Epithelial cell of esophagus (primary cell): ENCODE data around the gene BCL2.

Experiments used
- DNase-seq: peaks from one replicate; pipeline ENCODE4 v3.0.0; 2010; ENCODE audit warnings: low read depth
- H3K4me3 ChIP-seq: 2 replicates; pipeline ENCODE4 v1.5.1; 2011; ENCODE audit warnings: mild to moderate bottlenecking, low read length, control low read depth
- TF ChIP-seq, protein P1 (sequence below): IDR thresholded peaks from 2 replicates; pipeline ENCODE4 v1.5.1; 2011; ENCODE audit warnings: low read depth, mild to moderate bottlenecking, low read length, control low read depth, inconsistent platforms; ENCODE audit not compliant: insufficient read depth; ENCODE audit errors: missing control alignments

The BCL2 gene

DNA sequence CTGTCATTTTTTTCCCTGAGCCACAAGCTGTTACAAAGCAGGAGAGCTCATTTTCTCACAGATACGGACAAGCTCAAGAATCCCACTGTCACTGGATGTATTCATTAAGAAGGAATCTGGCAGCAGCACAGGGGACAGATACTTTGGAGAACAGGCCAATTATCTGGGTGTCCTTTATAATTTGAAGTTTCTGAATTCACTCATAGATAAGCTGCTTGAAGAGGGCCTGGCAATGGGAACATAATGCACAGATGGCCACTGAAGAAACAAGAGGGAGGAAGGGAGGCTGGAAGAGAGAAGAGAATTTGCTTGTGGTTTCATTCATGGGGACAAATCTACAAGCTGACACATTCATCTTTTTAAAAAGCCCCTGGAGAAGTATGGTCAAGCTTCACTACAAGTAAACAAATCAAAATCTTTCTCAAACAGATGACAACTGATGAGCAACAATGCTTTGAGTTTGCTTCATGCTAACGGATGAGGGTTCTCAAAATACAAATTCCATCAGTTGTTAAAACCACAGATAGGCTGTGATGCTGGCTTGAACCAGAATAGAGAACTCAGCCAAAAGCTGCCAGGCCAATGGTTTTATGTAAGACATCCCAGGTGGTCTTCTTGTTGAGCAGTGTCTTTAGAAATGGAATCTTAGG, 11.9 kb downstream of the BCL2 start:
- DNase-seq = no peak
- H3K4me3 ChIP-seq = no peak overlapping the region
- TF ChIP-seq, protein P1, sequence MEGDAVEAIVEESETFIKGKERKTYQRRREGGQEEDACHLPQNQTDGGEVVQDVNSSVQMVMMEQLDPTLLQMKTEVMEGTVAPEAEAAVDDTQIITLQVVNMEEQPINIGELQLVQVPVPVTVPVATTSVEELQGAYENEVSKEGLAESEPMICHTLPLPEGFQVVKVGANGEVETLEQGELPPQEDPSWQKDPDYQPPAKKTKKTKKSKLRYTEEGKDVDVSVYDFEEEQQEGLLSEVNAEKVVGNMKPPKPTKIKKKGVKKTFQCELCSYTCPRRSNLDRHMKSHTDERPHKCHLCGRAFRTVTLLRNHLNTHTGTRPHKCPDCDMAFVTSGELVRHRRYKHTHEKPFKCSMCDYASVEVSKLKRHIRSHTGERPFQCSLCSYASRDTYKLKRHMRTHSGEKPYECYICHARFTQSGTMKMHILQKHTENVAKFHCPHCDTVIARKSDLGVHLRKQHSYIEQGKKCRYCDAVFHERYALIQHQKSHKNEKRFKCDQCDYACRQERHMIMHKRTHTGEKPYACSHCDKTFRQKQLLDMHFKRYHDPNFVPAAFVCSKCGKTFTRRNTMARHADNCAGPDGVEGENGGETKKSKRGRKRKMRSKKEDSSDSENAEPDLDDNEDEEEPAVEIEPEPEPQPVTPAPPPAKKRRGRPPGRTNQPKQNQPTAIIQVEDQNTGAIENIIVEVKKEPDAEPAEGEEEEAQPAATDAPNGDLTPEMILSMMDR = no peak

DNA sequence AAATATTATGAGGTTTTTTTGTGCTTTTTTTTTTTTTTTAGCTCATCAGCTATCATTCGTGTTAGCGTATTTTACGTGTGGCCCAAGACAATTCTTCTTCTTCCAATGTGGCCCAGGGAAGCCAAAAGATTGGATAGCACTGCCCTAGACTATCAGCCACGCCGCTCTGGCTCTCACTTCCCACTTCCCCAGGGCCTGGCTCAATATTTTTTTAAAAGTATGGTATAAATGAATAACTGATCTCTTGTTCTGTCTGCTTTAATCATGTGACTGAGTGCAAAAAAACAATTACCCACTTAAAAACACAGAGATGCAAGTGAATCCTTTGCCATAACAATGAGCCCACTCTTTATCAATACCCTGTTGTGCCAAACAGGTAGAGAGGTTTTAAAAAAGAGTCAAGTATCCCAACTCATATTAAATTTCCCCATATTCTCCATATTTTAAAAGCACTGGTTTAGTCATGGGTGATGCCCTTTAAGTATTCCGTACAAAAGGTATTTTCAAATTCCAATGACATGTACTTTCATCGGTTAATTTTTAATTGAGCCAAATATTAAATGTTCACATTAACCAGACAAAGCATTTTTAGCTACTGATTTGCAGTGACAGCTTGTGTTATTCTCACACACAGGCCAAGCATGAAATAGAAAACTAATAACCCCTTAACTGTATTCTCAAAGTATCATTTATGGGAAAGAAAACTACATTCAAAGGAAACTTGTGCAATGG, 12.6 kb downstream of the BCL2 start:
- no peak overlapping the region for H3K4me3 ChIP-seq
- DNase-seq = no peak
- TF ChIP-seq, protein P1 = no peak

DNA sequence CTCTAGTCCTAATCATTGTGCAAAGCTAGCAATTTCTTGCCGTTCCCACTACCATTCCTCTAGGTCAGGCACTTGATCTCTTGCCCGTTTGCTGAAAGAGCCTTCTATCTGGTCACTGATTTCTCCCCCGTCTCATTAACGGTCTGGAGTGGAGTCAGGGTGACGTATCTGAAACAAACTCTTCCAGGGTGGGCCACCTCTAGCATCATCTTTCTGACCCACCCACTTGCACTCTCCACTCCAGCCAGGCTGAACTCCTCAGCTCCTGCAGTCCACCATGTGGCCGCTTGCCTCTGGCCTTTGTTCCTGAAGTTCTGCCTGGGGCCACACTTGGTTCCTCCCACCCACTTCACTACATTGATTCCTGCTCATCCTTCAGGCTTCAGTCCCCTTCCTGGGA, 13.3 kb downstream of the BCL2 start:
- no peak overlapping the region for H3K4me3 ChIP-seq
- TF ChIP-seq, protein P1 = no peak
- DNase-seq = no peak

GRCh38 chr18:63303547-63303946, 16.0 kb downstream of the BCL2 start:
- no peak overlapping the region for H3K4me3 ChIP-seq
- TF ChIP-seq, protein P1 = no peak
- no peak for DNase-seq

- no peak overlapping the region for H3K4me3 ChIP-seq
- TF ChIP-seq, protein P1 = no peak
- DNase-seq = no peak
Observed at GRCh38 chr18:63302636-63303405, 16.7 kb downstream of the BCL2 start.

GRCh38 chr18:63302220-63302619, 17.3 kb downstream of the BCL2 start:
- TF ChIP-seq, protein P1 = no peak
- no peak for DNase-seq
- H3K4me3 ChIP-seq = no peak overlapping the region
